ENCODE data around the gene SMG1.
"Not testable (repeated sequence)": the region's sequence is repeated elsewhere in the genome, so short reads cannot be mapped to it uniquely, and the experiment has no call there.

- TF ChIP-seq CTCF, POLR2A (IDR thresholded peaks at IDR 0.05): not testable (repeated sequence)
These were observed 3.9 kb upstream of the SMG1 start for GRCh38 chr16:18930095-18930494.
